Measurements from ENCODE around the gene MSI1. TPM values are rescaled to one million over a fixed set of nuclear protein-coding genes. Genes with fewer than 3 reads are reported as not detected.

The MSI1 gene
- polyA plus RNA-seq, 2 of the 4 experiments (the other 2 are of a cell fraction) = 0.72 to 1.9 TPM

- no peak for TF ChIP-seq HES2 (IDR thresholded peaks at IDR 0.05)
- TF ChIP-seq CHD2 (IDR thresholded peaks at IDR 0.05; ENCODE audit: low read length, partially characterized antibody) = no peak
- TF ChIP-seq RAD21 (conservative IDR thresholded peaks at IDR 0.05 in 1 of 2, IDR thresholded peaks at IDR 0.05 in 1 of 2) = 0 out of 5 replicates have a peak, but pooled peaks have one; percentile 20 to 30
- TF ChIP-seq SREBF2 (IDR thresholded peaks at IDR 0.05) = no peak
- TF ChIP-seq ZNF302 (CRISPR knock-in tag; IDR thresholded peaks at IDR 0.05) = peak; percentile 81; the same call in 1 of the 2 replicates
- TF ChIP-seq SMC3 (IDR thresholded peaks at IDR 0.05) = peak; percentile 39; the same call in 2 of the 3 replicates
- peak; percentile 81; the same call in 1 of the 2 replicates for TF ChIP-seq MYC (IDR thresholded peaks at IDR 0.05; ENCODE audit: borderline replicate concordance, low read length)
- no peak for TF ChIP-seq ELK1 (IDR thresholded peaks at IDR 0.05; ENCODE audit: low read depth, low read length)
- TF ChIP-seq CTCF (IDR thresholded peaks at IDR 0.05) = peak; percentile 61
- TF ChIP-seq NPAS2 (CRISPR knock-in tag; IDR thresholded peaks at IDR 0.05; ENCODE audit: borderline replicate concordance) = peak; percentile 61; the same call in 1 of the 2 replicates
- no peak for TF ChIP-seq ZFP36 (IDR thresholded peaks at IDR 0.05; ENCODE audit: borderline replicate concordance, partially characterized antibody)
Measured at GRCh38 chr12:120317224-120318105, 51.5 kb downstream of the MSI1 start (continued).

- peaks cover 19% of the 10 kb centered on the region for H3K4me1 ChIP-seq
- ChIA-PET CTCF (interaction anchor here (0.6 to 4.1 kb wide), 16 partner anchors 8 to 352 kb away, joined by 3 to 53 read pairs (median 4); partner anchors contain the start of genes PLA2G1B, PXN and SIRT4), POLR2A (interaction anchor here (0.6 to 2.5 kb wide), 10 partner anchors 14 to 1375 kb away, joined by 3 to 22 read pairs (median 5); partner anchors contain the start of genes POP5, RNU4-1, RNU4-2 and RPLP0)
- H3K4me2 ChIP-seq = peak overlapping the region; percentile 91
- peak overlapping the region; percentile 56 for H3K4me3 ChIP-seq
- no peak for TF ChIP-seq RARB (CRISPR knock-in tag; IDR thresholded peaks at IDR 0.05)
- TF ChIP-seq KDM5A (IDR thresholded peaks at IDR 0.05) = no peak
- TF ChIP-seq ELK1 (IDR thresholded peaks at IDR 0.05; ENCODE audit: low read depth, low read length) = no peak
- TF ChIP-seq EP300 (IDR thresholded peaks at IDR 0.05) = no peak
- no peak for TF ChIP-seq ZNF302 (CRISPR knock-in tag; IDR thresholded peaks at IDR 0.05)
- no peak for TF ChIP-seq SMC3 (IDR thresholded peaks at IDR 0.05)
- no peak for TF ChIP-seq HMGXB4 (CRISPR knock-in tag; IDR thresholded peaks at IDR 0.05; ENCODE audit: borderline replicate concordance)
- TF ChIP-seq ZFP36 (IDR thresholded peaks at IDR 0.05; ENCODE audit: borderline replicate concordance, partially characterized antibody) = no peak
- no peak for TF ChIP-seq POLR2AphosphoS2 (conservative IDR thresholded peaks at IDR 0.05; ENCODE audit: low read length)
- no peak for TF ChIP-seq GATA3 (IDR thresholded peaks at IDR 0.05; ENCODE audit: borderline replicate concordance)
- no peak for TF ChIP-seq CEBPB (IDR thresholded peaks at IDR 0.05)
- no peak for TF ChIP-seq PHF8 (IDR thresholded peaks at IDR 0.05; ENCODE audit: borderline replicate concordance, low read depth)
- TF ChIP-seq BHLHE40 (IDR thresholded peaks at IDR 0.05; ENCODE audit: low read depth, low read length) = no peak
- no peak for TF ChIP-seq FOSL2 (IDR thresholded peaks at IDR 0.05)
- no peak for TF ChIP-seq FOSL2 (CRISPR knock-in tag; IDR thresholded peaks at IDR 0.05)
- TF ChIP-seq BCL3 (IDR thresholded peaks at IDR 0.05) = no peak
- no peak for TF ChIP-seq RCOR1 (IDR thresholded peaks at IDR 0.05; ENCODE audit: low read depth, low read length)
- 37% methylated on average over 9 of the region's 9 CpGs for WGBS (ENCODE audit: missing lambda C conversion rate)
- ATAC-seq (peak; percentile 13 to 36; a peak in 4 of 6 replicates), FAIRE-seq (no peak), DNase-seq (ENCODE audit: low read depth in 1 of 2, low spot score in 1 of 2) (no peak)
- H3K9me3 ChIP-seq = no peaks in the 10 kb centered on the region
- peak overlapping the region; percentile 83 to 90 for H3K27ac ChIP-seq
Measured at GRCh38 chr12:120316798-120317223, 52.2 kb downstream of the MSI1 start.

All from A549 (cell line).